Measurements from ENCODE around the gene AP1S1.
"Not testable (repeated sequence)": the region's sequence is repeated elsewhere in the genome, so short reads cannot be mapped to it uniquely, and the experiment has no call there.

Gene AP1S1

GRCh38 chr7:101201695-101202602 lies 47.7 kb downstream of the AP1S1 start:
- POLR2A ChIA-PET (ENCODE audit: low non-redundant PET), result no interaction called here
- TF ChIP-seq CTCF (conservative IDR thresholded peaks at IDR 0.05; ENCODE audit: low read depth), result no peak
- no peak overlapping the region for H3K27ac ChIP-seq
- no peak for DNase-seq (ENCODE audit: low spot score)
- CTCF ChIA-PET, result interaction anchor here (0.5 to 2.1 kb wide), 3 partner anchors 44 to 307 kb away, joined by 3 to 5 read pairs (median 4); partner anchors contain the start of gene ACHE

GRCh38 chr7:101202603-101202918 lies 48.3 kb downstream of the AP1S1 start:
- POLR2A ChIA-PET (ENCODE audit: low non-redundant PET), result no interaction called here

GRCh38 chr7:101203740-101204738 lies 49.8 kb downstream of the AP1S1 start:
- DNase-seq (ENCODE audit: low spot score); H3K27ac ChIP-seq; POLR2A ChIA-PET (ENCODE audit: low non-redundant PET): not testable (repeated sequence)
- CTCF ChIA-PET, result interaction anchor here (0.7 to 1.4 kb wide), 4 partner anchors 11 to 323 kb away, joined by 3 to 5 read pairs (median 3); no protein-coding TSS in a partner anchor

More at GRCh38 chr7:101202603-101202918, 48.3 kb downstream of the AP1S1 start:
- no peak for TF ChIP-seq CTCF (conservative IDR thresholded peaks at IDR 0.05; ENCODE audit: low read depth)
- H3K27ac ChIP-seq, result no peak overlapping the region
- no peak for DNase-seq (ENCODE audit: low spot score)
- CTCF ChIA-PET, result interaction anchor here (0.5 kb wide), 1 partner anchor 43 kb away, joined by 4 read pairs; no protein-coding TSS in a partner anchor

GRCh38 chr7:101205901-101206664 lies 51.8 kb downstream of the AP1S1 start:
- 0 out of 2 replicates have a peak overlapping the region, but pooled peaks have one; percentile 1 for H3K27ac ChIP-seq
- TF ChIP-seq CTCF (conservative IDR thresholded peaks at IDR 0.05; ENCODE audit: low read depth), result no peak
- no peak for DNase-seq (ENCODE audit: low spot score)
- POLR2A ChIA-PET (ENCODE audit: low non-redundant PET), result interaction anchor here (0.7 kb wide), 1 partner anchor 23 kb away, joined by 3 read pairs; no protein-coding TSS in a partner anchor
- CTCF ChIA-PET, result interaction anchor here (0.5 kb wide), 1 partner anchor 62 kb away, joined by 6 read pairs; no protein-coding TSS in a partner anchor

GRCh38 chr7:101206665-101207042 lies 52.4 kb downstream of the AP1S1 start:
- no peak for TF ChIP-seq CTCF (conservative IDR thresholded peaks at IDR 0.05; ENCODE audit: low read depth)
- no peak for DNase-seq (ENCODE audit: low spot score)
- H3K27ac ChIP-seq, result peak overlapping the region; percentile 53; the same call in 1 of the 2 replicates
- ChIA-PET POLR2A (ENCODE audit: low non-redundant PET) (no interaction called here), CTCF (no interaction called here)

GRCh38 chr7:101207459-101207858 lies 53.2 kb downstream of the AP1S1 start:
- ChIA-PET POLR2A (ENCODE audit: low non-redundant PET) (no interaction called here), CTCF (no interaction called here)
- peak overlapping the region; percentile 53 for H3K27ac ChIP-seq
- no peak for TF ChIP-seq CTCF (conservative IDR thresholded peaks at IDR 0.05; ENCODE audit: low read depth)
- no peak for DNase-seq (ENCODE audit: low spot score)
